NCI-H526 (cell line): ENCODE data around the gene ZHX3.

Experiments
- DNase-seq, 2 experiments: peaks; one replicate each; lab custom pipeline; 2025; lab: John Stamatoyannopoulos, UW

Gene ZHX3

GRCh38 chr20:41317546-41318270 is at the start of gene ZHX3:
Gene ZHX3 (minus strand): TSS chr20:41317731. CDS start chr20:41204916, 112,815 bp downstream.
- DNase-seq = peak; percentile 91 to 100

GRCh38 chr20:41367393-41367695 is 49.8 kb upstream of the ZHX3 start:
- DNase-seq = no peak

GRCh38 chr20:41366546-41367392 is 49.2 kb upstream of the ZHX3 start, which contains the start of gene EMILIN3:
Gene EMILIN3 (minus strand): TSS chr20:41366818. CDS start chr20:41366634, 184 bp downstream.
- peak in 1 of 2 experiments; percentile 66 for DNase-seq

- peak in 1 of 2 experiments; percentile 76 for DNase-seq
Observed at GRCh38 chr20:41365777-41366545, 48.4 kb upstream of the ZHX3 start.

- DNase-seq = no peak
Observed at GRCh38 chr20:41364967-41365765, 47.6 kb upstream of the ZHX3 start.

- no peak for DNase-seq
Observed at GRCh38 chr20:41364236-41364855, 46.8 kb upstream of the ZHX3 start.

- no peak for DNase-seq
Observed at GRCh38 chr20:41363601-41364000, 46.1 kb upstream of the ZHX3 start.

- no peak for DNase-seq
Observed at GRCh38 chr20:41362748-41363140, 45.2 kb upstream of the ZHX3 start.

GRCh38 chr20:41361757-41362747 is 44.5 kb upstream of the ZHX3 start:
- no peak for DNase-seq

- DNase-seq = no peak
Observed at GRCh38 chr20:41360831-41361756, 43.6 kb upstream of the ZHX3 start.

GRCh38 chr20:41359541-41360011 is 42.0 kb upstream of the ZHX3 start:
- no peak for DNase-seq

- no peak for DNase-seq
Observed at GRCh38 chr20:41358717-41359116, 41.2 kb upstream of the ZHX3 start.

- DNase-seq = no peak
Observed at GRCh38 chr20:41358230-41358629, 40.7 kb upstream of the ZHX3 start.

- no peak for DNase-seq
Observed at GRCh38 chr20:41357424-41358163, 40.1 kb upstream of the ZHX3 start.

GRCh38 chr20:41356951-41357350 is 39.4 kb upstream of the ZHX3 start:
- no peak for DNase-seq

GRCh38 chr20:41355598-41356203 is 38.2 kb upstream of the ZHX3 start:
- no peak for DNase-seq

- no peak for DNase-seq
Observed at GRCh38 chr20:41355192-41355591, 37.7 kb upstream of the ZHX3 start.

- DNase-seq = no peak
Observed at GRCh38 chr20:41353530-41353929, 36.0 kb upstream of the ZHX3 start.
